Pancreas (tissue), 10 donors: ENCODE measurements around the gene STPG4. TPM values are rescaled to one million over a fixed set of nuclear protein-coding genes. Genes with fewer than 3 reads are reported as not detected.
A peak's percentile ranks its signal among the peaks of the same experiment; 100 is the strongest.

Experiments used
- ATAC-seq, 4 donors: fragments of 200-7000 bp; cut with Tn5 transposase; one replicate each; pipeline versions ENCODE4 v1.8.0 to v1.9.1; 2020; ENCODE audit warnings: mild to moderate bottlenecking in 4 of 4, moderate library complexity in 4 of 4
- DNase-seq, 6 donors: peaks; one replicate each; pipeline ENCODE4 v3.0.0-alpha.2; 2020
- FAIRE-seq: peaks from 2 replicates; lab custom pipeline; 2012; peaks lifted over from hg19 to GRCh38; lab: Jason Lieb, UNC
- H3K27ac ChIP-seq, 4 donors: fragments of 200-600 bp; sonication (generic); 1 replicate in 3 of 4; 2 replicates in 1 of 4; pipeline versions ENCODE4 v1.5.0 to v1.8.0; 2020
- H3K27me3 ChIP-seq, 4 donors: fragments of 200-600 bp; one replicate each; pipeline ENCODE4 v1.8.0; 2021
- H3K36me3 ChIP-seq, 3 donors: fragments of 200-600 bp; sonication (generic) in 1 of 3; one replicate each; pipeline versions ENCODE4 v1.5.0 to v1.8.0; 2020 to 2021
- H3K4me1 ChIP-seq, 3 donors: fragments of 200-600 bp; one replicate each; pipeline ENCODE4 v1.8.0; 2021
- H3K4me3 ChIP-seq, 4 donors: fragments of 200-600 bp; sonication (generic) in 2 of 4; one replicate each; pipeline versions ENCODE4 v1.5.0 to v1.8.0; 2020 to 2021
- H3K9me3 ChIP-seq, 4 donors: fragments of 200-600 bp; one replicate each; pipeline ENCODE4 v1.8.0; 2021
- WGBS, 2 donors: extraction: QIAGEN DNeasy Blood & Tissue Kit; methylation state at CpG; one replicate each; pipeline ENCODE4 v1.1.7; 2013; 5-methylcytosine and 5-hydroxymethylcytosine counted together
- intact Hi-C, 3 donors: fragments of 100-400 bp; cut with DNase I; formaldehyde crosslinking; loops; one replicate each; pipeline versions ENCODE4 v1.11.1 to v1.14.2; 2022
- polyA plus RNA-seq, 2 donors: library from polyadenylated mRNA; stranded (reverse); fragments of 200-250 nt; gene quantifications; one replicate each; pipeline ENCODE4 v1.2.3, GENCODE V29; 2013
- total RNA-seq, 6 donors: library from RNA; stranded (reverse); fragmentation: NEBNext Ultra II Directional in 4 of 6; extraction: Animal tissue kit (Norgen Biotek cat#: 25700) in 4 of 6; gene quantifications; one replicate each; pipeline versions ENCODE4 v1.2.1 to v1.2.4, GENCODE V29; 2021 to 2023
- TF ChIP-seq, protein P1 (sequence below), 4 donors: fragments of 200-600 bp; sonication (generic) in 3 of 4; IDR thresholded peaks; one replicate each; pipeline versions ENCODE4 v1.5.0 to v1.8.0; 2021; ENCODE audit warnings: antibody characterized with exemption in 4 of 4
- donor health status: healthy with polysubstance abuse.
- donor health status: DM: no; HTN: no; CAD: no; lungs with moderate emphysema.
- donor health status: DM: no; HTN: no; CAD: no.
- donor health status: control.
- donor health status: control.
- donor health status: Bipolar disorder and iron deficiency.
- donor health status: DM: yes; HTN: yes; CAD: no.
- donor health status: DM: no; HTN: no; CAD: no.
- donor health status: DM: no; HTN: no; CAD: no.
- donor health status: DM: yes; HTN: yes; CAD: no.

Gene STPG4
- total and polyA plus RNA-seq, 8 donors, result not detected

- Histone ChIP-seq H3K4me1 (peaks cover 0 to 21% (median 8%) of the 10 kb centered on the region in 3 donors), H3K27ac (no peak overlapping the region), H3K9me3 (no peaks in the 10 kb centered on the region), H3K4me3 (no peak overlapping the region), H3K36me3 (no peaks in the 10 kb centered on the region), H3K27me3 (no peaks in the 10 kb centered on the region)
- ATAC-seq, result no peak
- TF ChIP-seq, protein P1, sequence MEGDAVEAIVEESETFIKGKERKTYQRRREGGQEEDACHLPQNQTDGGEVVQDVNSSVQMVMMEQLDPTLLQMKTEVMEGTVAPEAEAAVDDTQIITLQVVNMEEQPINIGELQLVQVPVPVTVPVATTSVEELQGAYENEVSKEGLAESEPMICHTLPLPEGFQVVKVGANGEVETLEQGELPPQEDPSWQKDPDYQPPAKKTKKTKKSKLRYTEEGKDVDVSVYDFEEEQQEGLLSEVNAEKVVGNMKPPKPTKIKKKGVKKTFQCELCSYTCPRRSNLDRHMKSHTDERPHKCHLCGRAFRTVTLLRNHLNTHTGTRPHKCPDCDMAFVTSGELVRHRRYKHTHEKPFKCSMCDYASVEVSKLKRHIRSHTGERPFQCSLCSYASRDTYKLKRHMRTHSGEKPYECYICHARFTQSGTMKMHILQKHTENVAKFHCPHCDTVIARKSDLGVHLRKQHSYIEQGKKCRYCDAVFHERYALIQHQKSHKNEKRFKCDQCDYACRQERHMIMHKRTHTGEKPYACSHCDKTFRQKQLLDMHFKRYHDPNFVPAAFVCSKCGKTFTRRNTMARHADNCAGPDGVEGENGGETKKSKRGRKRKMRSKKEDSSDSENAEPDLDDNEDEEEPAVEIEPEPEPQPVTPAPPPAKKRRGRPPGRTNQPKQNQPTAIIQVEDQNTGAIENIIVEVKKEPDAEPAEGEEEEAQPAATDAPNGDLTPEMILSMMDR (IDR thresholded peaks at IDR 0.05), result no peak
- intact Hi-C loops, result no loop called here
- peak in 1 of 6 donors; percentile 47 for DNase-seq
- FAIRE-seq, result no peak
- WGBS, 2 donors, result 87 to 92% methylated on average over 4 of the region's 4 CpGs
Observed at GRCh38 chr2:47074691-47075090, 80.4 kb downstream of the STPG4 start.

DNA sequence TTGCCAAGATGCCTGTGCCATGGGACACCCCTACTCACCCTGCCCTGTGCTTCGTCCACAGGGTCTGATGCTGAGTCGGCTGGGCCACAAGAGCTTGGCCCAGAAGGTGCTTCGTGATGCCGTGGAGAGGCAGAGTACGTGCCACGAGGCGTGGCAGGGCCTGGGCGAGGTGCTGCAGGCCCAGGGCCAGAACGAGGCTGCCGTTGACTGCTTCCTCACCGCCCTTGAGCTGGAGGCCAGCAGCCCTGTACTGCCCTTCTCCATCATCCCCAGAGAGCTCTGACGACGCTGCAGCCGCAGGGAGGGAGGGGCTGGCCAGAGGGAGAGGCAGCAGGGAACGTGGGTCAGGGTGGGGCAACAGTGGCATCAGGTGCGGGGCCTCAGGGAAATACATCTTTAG lies 81.5 kb downstream of the STPG4 start:
- H3K27ac ChIP-seq, result peak overlapping the region in 1 of 4 donors; percentile 61
- DNase-seq (peak in 1 of 6 donors; percentile 60), FAIRE-seq (no peak), ATAC-seq (no peak)
- H3K9me3 ChIP-seq, result no peaks in the 10 kb centered on the region
- TF ChIP-seq, protein P1 (IDR thresholded peaks at IDR 0.05), result no peak
- intact Hi-C loops, result no loop called here
- no peak overlapping the region for H3K4me3 ChIP-seq
- no peaks in the 10 kb centered on the region for H3K36me3 ChIP-seq
- no peaks in the 10 kb centered on the region for H3K27me3 ChIP-seq
- WGBS, 2 donors, result 88% methylated on average over 16 of the region's 16 CpGs
- peaks cover 0 to 21% (median 8%) of the 10 kb centered on the region in 3 donors for H3K4me1 ChIP-seq

- WGBS, 2 donors, result 89 to 90% methylated on average over 9 of the region's 9 CpGs
- TF ChIP-seq, protein P1 (IDR thresholded peaks at IDR 0.05), result no peak
- Histone ChIP-seq H3K27ac (peak overlapping the region in 1 of 4 donors; percentile 61), H3K36me3 (no peaks in the 10 kb centered on the region), H3K4me1 (peaks cover 0 to 18% (median 8%) of the 10 kb centered on the region in 3 donors), H3K4me3 (no peak overlapping the region), H3K9me3 (no peaks in the 10 kb centered on the region), H3K27me3 (no peaks in the 10 kb centered on the region)
- FAIRE-seq (no peak), ATAC-seq (no peak), DNase-seq (no peak)
- intact Hi-C loops, result no loop called here
Observed at GRCh38 chr2:47073217-47073616, 81.9 kb downstream of the STPG4 start.

DNA sequence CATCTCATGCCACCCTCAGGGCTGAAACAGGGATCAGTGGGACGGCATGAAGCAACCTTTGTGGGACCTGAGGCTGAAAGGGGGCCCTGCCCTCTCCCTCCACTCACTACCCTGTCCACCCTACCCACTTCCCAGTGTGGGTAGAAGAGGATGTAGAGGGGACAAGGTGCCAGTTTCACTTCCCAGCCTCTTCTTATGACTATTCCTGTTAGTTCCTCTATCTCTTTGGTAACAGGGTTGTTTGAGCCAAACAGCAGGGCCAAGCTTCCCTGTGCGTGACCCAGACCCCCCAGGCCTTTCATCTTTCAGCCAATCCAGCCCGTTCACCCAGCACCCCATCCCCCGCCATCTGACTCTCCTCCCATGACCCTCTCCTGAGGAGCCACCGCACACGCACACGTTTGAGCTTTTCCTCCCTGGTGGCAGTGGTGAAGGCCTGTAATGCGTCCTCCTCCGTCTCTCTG lies 82.3 kb downstream of the STPG4 start:
- no peak for FAIRE-seq
- peak in 2 of 6 donors; percentile 40 to 50 for DNase-seq
- Histone ChIP-seq H3K4me3 (no peak overlapping the region), H3K27ac (peak overlapping the region in 2 of 4 donors; percentile 61 to 68), H3K27me3 (no peaks in the 10 kb centered on the region), H3K9me3 (no peaks in the 10 kb centered on the region), H3K4me1 (peaks cover 0 to 18% (median 8%) of the 10 kb centered on the region in 3 donors), H3K36me3 (no peaks in the 10 kb centered on the region)
- TF ChIP-seq, protein P1 (IDR thresholded peaks at IDR 0.05), result no peak
- ATAC-seq, result peak in 2 of 4 donors; percentile 35 to 42
- intact Hi-C loops, result no loop called here
- WGBS, 2 donors, result 85 to 86% methylated on average over 9 of the region's 9 CpGs

DNA sequence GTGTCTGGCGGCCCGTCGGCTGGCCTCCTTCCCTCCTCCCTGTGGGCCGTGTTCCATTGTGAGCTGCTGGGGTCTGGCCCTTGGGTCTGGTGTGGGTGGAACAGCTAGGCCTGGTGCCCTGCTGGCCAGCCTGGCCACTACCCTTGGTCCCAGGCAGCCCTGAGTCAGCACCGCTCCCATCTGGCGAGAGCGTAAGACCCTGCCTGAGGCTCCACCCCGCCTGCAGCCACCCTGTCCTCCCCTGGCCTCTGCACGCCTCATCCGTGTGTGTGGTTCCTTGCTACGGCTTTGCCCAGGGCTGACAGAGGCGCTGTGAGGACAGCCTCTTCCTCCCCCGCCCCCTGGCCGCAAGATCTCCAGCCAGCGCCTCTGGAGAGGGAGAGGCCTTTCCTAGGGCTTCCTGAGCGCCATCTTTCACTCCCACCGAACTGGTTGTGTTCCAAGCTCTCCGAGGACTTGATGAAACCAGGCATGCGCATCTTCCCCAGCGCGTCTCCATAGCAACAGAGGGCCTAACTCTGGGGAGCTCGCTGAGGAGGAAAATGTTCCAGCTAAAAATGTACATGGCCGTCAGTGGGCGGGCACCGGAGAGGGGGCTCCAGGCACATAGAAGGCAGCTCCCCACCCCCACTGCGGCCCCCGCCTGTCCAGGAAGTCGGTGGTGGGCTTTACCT lies 83.0 kb downstream of the STPG4 start:
- WGBS, 2 donors, result 85 to 88% methylated on average over 28 of the region's 28 CpGs
- DNase-seq (peak in 4 of 6 donors; percentile 36 to 67 (median 52)), FAIRE-seq (no peak), ATAC-seq (peak in 3 of 4 donors; percentile 24 to 65 (median 61))
- H3K4me1 ChIP-seq, result peaks cover 0 to 18% (median 8%) of the 10 kb centered on the region in 3 donors
- H3K9me3 ChIP-seq, result no peaks in the 10 kb centered on the region
- no peak overlapping the region for H3K4me3 ChIP-seq
- H3K36me3 ChIP-seq, result no peaks in the 10 kb centered on the region
- intact Hi-C loops, result no loop called here
- H3K27ac ChIP-seq, result peak overlapping the region in 2 of 4 donors; percentile 61 to 68
- H3K27me3 ChIP-seq, result no peaks in the 10 kb centered on the region
- TF ChIP-seq, protein P1 (IDR thresholded peaks at IDR 0.05), result no peak
